NK-92 (cell line): ENCODE results near the gene CAMTA1.
"Not testable (repeated sequence)": the region's sequence is repeated elsewhere in the genome, so short reads cannot be mapped to it uniquely, and the experiment has no call there.

Experiments used
- DNase-seq: peaks from one replicate; lab custom pipeline; 2025; ENCODE audit not compliant: unreplicated experiment; lab: John Stamatoyannopoulos, UW

The CAMTA1 gene

GRCh38 chr1:6809461-6809860 is 24.2 kb downstream of the CAMTA1 start:
- no peak for DNase-seq

- DNase-seq, result not testable (repeated sequence)
These were observed 25.0 kb downstream of the CAMTA1 start for GRCh38 chr1:6810146-6810734.

- no peak for DNase-seq
These were observed 26.3 kb downstream of the CAMTA1 start for GRCh38 chr1:6811583-6811982.

GRCh38 chr1:6813165-6813564 is 27.9 kb downstream of the CAMTA1 start:
- no peak for DNase-seq

GRCh38 chr1:6815726-6816125 is 30.5 kb downstream of the CAMTA1 start:
- DNase-seq, result no peak

- DNase-seq, result no peak
These were observed 34.2 kb downstream of the CAMTA1 start for GRCh38 chr1:6819246-6820040.

GRCh38 chr1:6820899-6821298 is 35.6 kb downstream of the CAMTA1 start:
- DNase-seq, result no peak

- DNase-seq, result no peak
These were observed 37.5 kb downstream of the CAMTA1 start for GRCh38 chr1:6822530-6823359.

GRCh38 chr1:6823793-6824192 is 38.5 kb downstream of the CAMTA1 start:
- DNase-seq, result no peak

GRCh38 chr1:6824665-6825368 is 39.6 kb downstream of the CAMTA1 start:
- no peak for DNase-seq

GRCh38 chr1:6825828-6826227 is 40.6 kb downstream of the CAMTA1 start:
- DNase-seq, result no peak

- no peak for DNase-seq
These were observed 41.8 kb downstream of the CAMTA1 start for GRCh38 chr1:6827079-6827478.

- DNase-seq, result no peak
These were observed 42.4 kb downstream of the CAMTA1 start for GRCh38 chr1:6827630-6828165.

- no peak for DNase-seq
These were observed 46.1 kb downstream of the CAMTA1 start for GRCh38 chr1:6831366-6831765.

- not testable (repeated sequence) for DNase-seq
These were observed 46.8 kb downstream of the CAMTA1 start for GRCh38 chr1:6832006-6832405.

- no peak for DNase-seq
These were observed 47.4 kb downstream of the CAMTA1 start for GRCh38 chr1:6832531-6833188.

GRCh38 chr1:6833804-6834203 is 48.5 kb downstream of the CAMTA1 start:
- DNase-seq, result no peak

- DNase-seq, result no peak
These were observed 49.1 kb downstream of the CAMTA1 start for GRCh38 chr1:6834366-6834765.

- no peak for DNase-seq
These were observed 49.9 kb downstream of the CAMTA1 start for GRCh38 chr1:6835139-6835538.

GRCh38 chr1:6842301-6842700 is 57.0 kb downstream of the CAMTA1 start:
- DNase-seq, result no peak
